HEK293T (cell line): ENCODE data around the gene XPNPEP1.

Source experiments
- CTBP1 ChIP-seq: fragments of 450-650 bp; IDR thresholded peaks from 2 replicates; pipeline ENCODE4 v1.6.1; 2016; ENCODE audit warnings: borderline replicate concordance
- ELF4 ChIP-seq: fragments of 450-650 bp; IDR thresholded peaks from 2 replicates; pipeline ENCODE4 v1.6.1; 2017; ENCODE audit warnings: antibody characterized with exemption
- FOXA1 ChIP-seq: fragments of 450-650 bp; IDR thresholded peaks from 2 replicates; pipeline ENCODE4 v1.6.1; 2016; ENCODE audit warnings: mild to moderate bottlenecking
- FOXM1 ChIP-seq: fragments of 450-650 bp; IDR thresholded peaks from 2 replicates; pipeline ENCODE4 v1.6.1; 2017; ENCODE audit warnings: mild to moderate bottlenecking, borderline replicate concordance
- HDGF ChIP-seq: fragments of 450-650 bp; IDR thresholded peaks from 2 replicates; pipeline ENCODE4 v1.6.1; 2017; ENCODE audit warnings: antibody characterized with exemption, borderline replicate concordance
- L3MBTL2 ChIP-seq: fragments of 450-650 bp; conservative IDR thresholded peaks from 2 replicates; pipeline ENCODE4 v1.6.1; 2016; ENCODE audit warnings: mild to moderate bottlenecking
- NFRKB ChIP-seq: fragments of 450-650 bp; IDR thresholded peaks from 2 replicates; pipeline ENCODE4 v1.6.1; 2016; ENCODE audit warnings: mild to moderate bottlenecking, moderate library complexity
- SP1 ChIP-seq: fragments of 450-650 bp; IDR thresholded peaks from 2 replicates; pipeline ENCODE4 v1.6.1; 2017
- SUZ12 ChIP-seq: fragments of 450-650 bp; IDR thresholded peaks from 2 replicates; pipeline ENCODE4 v1.6.1; 2016; ENCODE audit warnings: mild to moderate bottlenecking
- TARDBP ChIP-seq: fragments of 450-650 bp; IDR thresholded peaks from 2 replicates; pipeline ENCODE4 v1.6.1; 2016
- ZNF384 ChIP-seq: fragments of 450-650 bp; IDR thresholded peaks from 2 replicates; pipeline ENCODE4 v1.6.1; 2016

DNA sequence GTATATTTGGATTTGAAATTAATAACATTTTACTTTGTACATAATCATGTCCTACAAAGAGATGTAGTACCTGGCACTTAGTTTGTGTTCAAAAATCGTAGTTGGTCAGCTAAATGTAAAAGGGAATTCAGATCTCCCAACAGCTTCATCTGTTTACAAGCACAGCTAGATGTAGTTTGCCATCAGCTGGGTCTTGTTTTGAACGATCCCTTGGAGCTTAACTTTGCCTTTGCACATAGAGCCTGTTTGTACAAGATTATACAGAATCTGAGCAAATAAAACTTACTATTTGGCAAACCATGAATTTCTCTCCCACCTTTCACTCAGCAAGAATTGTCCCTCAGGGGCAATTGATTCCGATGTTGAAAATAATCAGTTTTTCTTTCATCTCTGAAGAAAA, 48.3 kb upstream of the XPNPEP1 start:
- TF ChIP-seq SP1, result no peak
- no peak for TF ChIP-seq SUZ12
- no peak for TF ChIP-seq ELF4
- no peak for TF ChIP-seq FOXA1
- TF ChIP-seq FOXM1, result no peak
- TF ChIP-seq ZNF384, result no peak
- TF ChIP-seq TARDBP, result no peak
- no peak for TF ChIP-seq L3MBTL2
- no peak for TF ChIP-seq NFRKB
- TF ChIP-seq CTBP1, result no peak
- TF ChIP-seq HDGF, result no peak
